MV-4-11 (cell line): ENCODE data around the gene VCAN.

Experiments used
- DNase-seq: peaks from one replicate; lab custom pipeline; 2025; lab: John Stamatoyannopoulos, UW

The VCAN gene

GRCh38 chr5:83539463-83539790, 67.9 kb downstream of the VCAN start:
- DNase-seq = no peak

GRCh38 chr5:83540105-83540504, 68.6 kb downstream of the VCAN start:
- DNase-seq = no peak

GRCh38 chr5:83540783-83541182, 69.2 kb downstream of the VCAN start:
- DNase-seq = no peak

GRCh38 chr5:83542839-83543238, 71.3 kb downstream of the VCAN start:
- no peak for DNase-seq

GRCh38 chr5:83543898-83544297, 72.4 kb downstream of the VCAN start:
- no peak for DNase-seq

GRCh38 chr5:83547161-83547560, 75.6 kb downstream of the VCAN start:
- DNase-seq = no peak

GRCh38 chr5:83547889-83548288, 76.3 kb downstream of the VCAN start:
- no peak for DNase-seq

GRCh38 chr5:83548581-83548980, 77.0 kb downstream of the VCAN start:
- DNase-seq = no peak

GRCh38 chr5:83549076-83549475, 77.5 kb downstream of the VCAN start:
- no peak for DNase-seq

GRCh38 chr5:83549674-83550073, 78.1 kb downstream of the VCAN start:
- no peak for DNase-seq

- no peak for DNase-seq
Observed at GRCh38 chr5:83551821-83552220, 80.3 kb downstream of the VCAN start.

GRCh38 chr5:83552275-83552674, 80.7 kb downstream of the VCAN start:
- no peak for DNase-seq

- no peak for DNase-seq
Observed at GRCh38 chr5:83553000-83553486, 81.5 kb downstream of the VCAN start.

GRCh38 chr5:83554133-83554532, 82.6 kb downstream of the VCAN start:
- DNase-seq = no peak

GRCh38 chr5:83554686-83555085, 83.1 kb downstream of the VCAN start:
- DNase-seq = no peak

GRCh38 chr5:83555263-83555662, 83.7 kb downstream of the VCAN start:
- no peak for DNase-seq

- DNase-seq = no peak
Observed at GRCh38 chr5:83556190-83556589, 84.6 kb downstream of the VCAN start.

- no peak for DNase-seq
Observed at GRCh38 chr5:83559118-83559785, 87.7 kb downstream of the VCAN start.

GRCh38 chr5:83562071-83562606, 90.6 kb downstream of the VCAN start:
- no peak for DNase-seq

- no peak for DNase-seq
Observed at GRCh38 chr5:83562791-83563557, 91.4 kb downstream of the VCAN start.

- no peak for DNase-seq
Observed at GRCh38 chr5:83563631-83564030, 92.1 kb downstream of the VCAN start.

GRCh38 chr5:83564069-83564749, 92.7 kb downstream of the VCAN start:
- peak; percentile 13 for DNase-seq

GRCh38 chr5:83567741-83568140, 96.2 kb downstream of the VCAN start:
- no peak for DNase-seq
